Stimulated activated CD8-positive, alpha-beta memory T cell treated with anti-CD3 and anti-CD28 coated beads, Interleukin-12 subunit alpha, Interleukin-12 subunit beta, amount 100 ng/mL, for 24 hours (primary cell): Measurements from ENCODE around the gene TM4SF4.

Source experiments
- DNase-seq: peaks from one replicate; pipeline ENCODE4 v3.0.0-alpha.2; 2020; ENCODE audit errors: extremely low read depth

TM4SF4 gene

GRCh38 chr3:149481491-149481890 lies 7.0 kb downstream of the TM4SF4 start:
- DNase-seq, result no peak

DNA sequence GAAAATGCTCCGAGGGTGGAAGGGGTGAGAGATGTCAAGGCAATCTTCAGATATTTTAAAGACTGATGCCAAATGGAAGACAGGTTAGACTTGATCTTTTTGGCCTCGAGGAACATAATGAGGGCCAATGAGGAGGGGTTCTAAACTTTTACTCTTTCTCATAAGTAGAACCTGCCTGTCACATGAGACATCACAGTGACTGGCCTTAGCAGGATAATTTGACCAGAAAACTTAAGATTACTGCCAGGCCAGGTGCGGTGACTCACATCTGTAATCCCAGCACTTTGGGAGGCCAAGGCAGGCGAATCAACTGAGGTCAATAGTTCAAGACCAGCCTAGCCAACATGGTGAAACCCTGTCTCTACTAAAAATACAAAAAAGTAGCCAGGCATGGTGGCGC lies 12.2 kb downstream of the TM4SF4 start:
- DNase-seq, result no peak

- no peak for DNase-seq
Measured at GRCh38 chr3:149487598-149488197, 13.2 kb downstream of the TM4SF4 start.

DNA sequence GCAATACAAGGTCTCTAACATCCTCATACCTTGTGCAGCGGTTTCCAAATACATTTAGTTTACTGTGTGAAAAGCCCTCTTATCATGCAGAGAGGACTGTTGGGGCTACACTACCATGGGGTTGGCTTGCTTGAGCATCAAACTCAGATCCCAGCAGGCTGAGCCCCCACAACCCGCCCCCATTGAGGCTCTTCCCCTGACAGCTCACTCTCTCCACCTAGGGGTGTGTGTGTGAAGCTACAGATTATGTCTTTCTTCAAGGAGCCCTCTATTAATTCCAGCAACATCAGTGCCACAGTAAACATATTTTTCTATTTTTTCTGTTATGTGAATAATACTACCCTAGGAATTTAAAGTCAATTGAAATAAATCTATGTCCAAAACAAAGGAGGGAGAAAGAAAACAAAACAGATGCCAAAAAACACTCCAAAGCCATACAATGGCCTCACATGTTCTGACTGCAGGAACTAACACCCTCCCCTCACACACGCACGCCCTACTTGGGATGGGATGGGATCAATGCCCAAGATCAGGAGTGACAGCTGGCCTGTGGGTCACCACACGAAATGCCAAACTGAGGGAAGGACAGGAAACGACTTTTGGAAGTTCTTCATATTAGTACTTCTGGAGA lies 14.7 kb downstream of the TM4SF4 start:
- DNase-seq, result no peak

DNA sequence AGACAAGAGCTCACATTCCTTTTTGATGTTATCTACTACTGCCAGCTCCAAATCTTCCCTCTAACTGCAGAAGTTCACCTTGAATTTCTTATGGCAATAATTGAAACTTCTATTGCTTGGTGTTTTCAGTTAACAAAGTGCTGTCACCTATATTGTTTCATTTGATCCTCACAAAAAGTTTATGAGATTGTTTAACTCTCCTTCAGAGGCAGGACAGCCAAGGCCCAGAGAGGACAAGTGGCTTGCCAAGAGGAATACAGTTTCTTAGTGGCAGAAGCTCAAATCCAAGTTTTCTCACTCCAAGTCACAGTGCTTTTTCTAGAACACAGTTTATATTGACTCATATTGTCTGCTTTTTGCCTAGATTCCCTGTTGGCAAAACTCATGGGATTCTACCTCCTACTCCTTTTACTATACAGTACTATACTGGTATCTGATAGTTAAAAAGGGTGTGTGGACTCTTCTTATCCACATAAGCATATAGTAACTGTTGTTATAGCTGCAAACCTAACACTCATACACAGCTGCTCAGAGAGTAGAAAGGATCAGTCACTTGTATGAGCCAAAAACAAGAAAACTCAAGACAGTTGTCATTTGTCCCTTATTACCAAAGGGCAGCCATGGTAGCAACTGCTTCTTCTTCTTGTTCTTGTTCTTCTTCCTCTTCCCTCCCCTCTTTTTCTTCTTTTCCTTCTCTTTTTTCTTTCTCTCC lies 15.9 kb downstream of the TM4SF4 start:
- no peak for DNase-seq

DNA sequence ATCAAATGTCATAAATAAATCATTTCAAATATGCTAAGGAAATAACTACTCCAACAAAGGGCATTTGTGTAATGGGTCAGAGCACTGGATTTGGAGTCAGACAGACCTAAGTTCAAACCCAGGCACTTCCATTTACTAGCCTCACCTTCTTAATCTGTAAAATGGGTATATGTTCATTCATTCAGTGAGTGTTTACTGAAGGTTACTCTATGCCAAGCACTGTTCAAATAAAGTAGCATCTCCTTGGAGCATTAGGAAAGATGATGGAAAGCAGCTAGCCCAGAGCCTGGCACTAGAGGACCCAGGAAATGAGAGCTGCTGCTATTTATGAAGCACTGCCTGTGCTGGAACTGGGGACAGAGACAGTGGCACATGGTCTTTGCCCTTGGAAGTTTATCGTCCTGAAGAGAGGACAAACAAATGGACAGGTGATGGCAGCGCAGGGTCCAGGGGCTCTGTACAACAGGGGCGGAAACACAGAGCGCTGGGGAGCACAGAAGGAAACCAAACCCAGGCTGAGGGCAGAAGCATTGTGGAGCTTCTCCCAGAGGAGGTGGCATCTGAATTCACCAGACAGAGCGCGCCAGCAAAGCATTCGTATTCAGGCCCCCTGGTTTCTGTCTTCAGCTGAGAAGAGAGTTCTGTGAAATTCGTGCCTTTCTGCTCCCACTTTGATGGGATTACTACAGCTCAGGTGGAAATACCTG lies 19.0 kb downstream of the TM4SF4 start:
- DNase-seq, result no peak

- no peak for DNase-seq
Measured at GRCh38 chr3:149494022-149494758, 19.7 kb downstream of the TM4SF4 start.

GRCh38 chr3:149494759-149495580 lies 20.5 kb downstream of the TM4SF4 start:
- DNase-seq, result no peak

DNA sequence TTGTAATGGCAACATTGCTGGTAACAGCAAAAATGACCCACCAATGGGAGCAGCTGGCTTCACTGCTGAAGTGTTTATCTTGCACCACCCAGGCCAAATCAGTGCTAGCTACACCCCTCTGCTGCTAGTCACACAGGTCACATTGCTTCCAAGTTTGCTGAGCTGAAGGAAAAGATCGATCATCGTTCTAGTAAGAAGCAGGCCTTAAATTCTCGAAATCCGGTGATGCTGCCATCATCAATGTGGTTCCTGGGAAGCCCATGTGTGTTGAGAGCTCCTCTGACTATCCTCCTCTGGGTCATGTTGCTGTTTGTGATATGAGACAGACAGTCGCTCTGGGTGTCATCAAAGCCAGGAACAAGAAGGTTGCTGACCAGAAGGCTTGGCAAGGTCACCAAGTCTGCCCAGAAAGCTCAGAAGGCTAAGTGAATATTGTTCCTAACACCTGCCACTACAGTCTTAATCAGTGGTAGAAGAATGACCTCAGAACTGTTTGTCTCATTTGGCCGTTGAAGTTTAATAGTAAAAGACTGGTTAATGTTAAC lies 21.2 kb downstream of the TM4SF4 start:
- no peak for DNase-seq

DNA sequence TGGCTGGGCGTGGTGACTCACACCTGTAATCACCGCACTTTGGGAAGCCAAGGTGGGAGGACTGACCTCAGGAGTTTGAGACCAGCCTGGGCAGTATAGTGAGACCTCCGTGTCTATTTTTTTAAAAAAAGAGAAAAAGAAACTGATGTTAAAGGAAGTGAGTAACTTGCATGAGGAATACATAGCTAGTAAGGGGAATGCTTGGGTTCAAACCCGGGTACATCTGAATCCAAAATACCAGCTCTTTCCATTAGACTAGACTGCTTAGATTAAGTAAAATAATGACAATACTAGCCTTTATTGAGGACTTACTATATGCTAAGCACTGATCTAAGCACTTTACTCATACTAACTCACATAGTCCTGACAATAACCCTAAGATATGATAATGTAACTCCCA lies 22.4 kb downstream of the TM4SF4 start:
- DNase-seq, result no peak

DNA sequence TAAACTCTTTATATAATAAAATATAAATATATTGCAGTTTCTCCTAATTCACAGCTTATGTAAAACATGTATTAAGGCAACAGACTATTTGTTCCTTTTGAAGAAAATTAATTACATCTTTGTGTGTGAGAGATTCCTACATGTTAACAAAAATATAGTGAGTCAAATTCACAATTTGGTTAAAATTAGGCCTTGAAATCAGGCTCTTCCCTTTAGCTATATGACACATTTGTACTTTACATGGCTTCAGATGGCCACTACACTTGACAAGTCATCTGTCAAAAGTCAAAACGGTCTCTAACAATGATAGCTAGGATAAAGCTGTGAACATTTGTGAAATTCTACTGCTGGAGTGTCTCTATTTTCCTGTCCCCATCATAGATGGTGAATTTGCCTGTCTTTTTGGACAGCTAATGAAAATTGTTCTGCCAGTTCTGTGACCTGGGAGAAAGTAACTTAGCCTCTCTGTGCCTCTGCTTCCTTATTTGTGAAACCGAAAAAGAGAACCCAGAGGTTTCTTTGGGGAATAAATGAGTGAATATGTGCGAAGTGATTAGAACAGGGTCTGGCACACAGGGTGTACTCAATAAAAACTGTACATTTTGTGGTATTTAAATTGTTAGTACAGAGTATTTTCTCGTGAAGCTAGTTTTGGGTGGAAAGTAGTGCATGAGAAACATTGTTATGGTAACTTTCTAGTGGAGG lies 23.6 kb downstream of the TM4SF4 start:
- no peak for DNase-seq

DNA sequence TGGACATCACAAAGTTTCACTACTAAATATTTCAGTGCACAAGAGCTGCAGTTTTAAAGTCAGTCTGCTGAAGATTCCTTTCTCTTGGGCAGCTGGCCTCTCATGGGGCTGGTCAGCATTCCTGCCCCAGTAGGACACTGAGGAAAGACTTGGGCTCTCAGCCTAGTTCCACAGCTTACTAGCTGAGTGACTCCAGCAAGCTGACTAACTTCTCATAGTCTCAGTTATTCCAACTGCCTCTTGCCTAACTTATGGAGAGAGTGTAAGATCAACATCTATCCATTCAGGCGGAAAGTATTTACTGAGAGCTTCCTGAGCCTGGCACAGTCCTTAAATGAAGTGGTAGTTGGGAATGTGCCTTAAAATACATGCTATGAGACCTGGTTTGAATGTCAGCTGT lies 27.0 kb downstream of the TM4SF4 start:
- no peak for DNase-seq

- DNase-seq, result no peak
Measured at GRCh38 chr3:149502438-149502837, 27.9 kb downstream of the TM4SF4 start.

GRCh38 chr3:149506540-149506939 lies 32.0 kb downstream of the TM4SF4 start:
- DNase-seq, result no peak

- no peak for DNase-seq
Measured at GRCh38 chr3:149506965-149507364, 32.5 kb downstream of the TM4SF4 start.

- DNase-seq, result no peak
Measured at GRCh38 chr3:149507491-149508324, 33.2 kb downstream of the TM4SF4 start.

GRCh38 chr3:149509526-149509925 lies 35.0 kb downstream of the TM4SF4 start:
- DNase-seq, result no peak

GRCh38 chr3:149510480-149510879 lies 36.0 kb downstream of the TM4SF4 start:
- DNase-seq, result no peak

DNA sequence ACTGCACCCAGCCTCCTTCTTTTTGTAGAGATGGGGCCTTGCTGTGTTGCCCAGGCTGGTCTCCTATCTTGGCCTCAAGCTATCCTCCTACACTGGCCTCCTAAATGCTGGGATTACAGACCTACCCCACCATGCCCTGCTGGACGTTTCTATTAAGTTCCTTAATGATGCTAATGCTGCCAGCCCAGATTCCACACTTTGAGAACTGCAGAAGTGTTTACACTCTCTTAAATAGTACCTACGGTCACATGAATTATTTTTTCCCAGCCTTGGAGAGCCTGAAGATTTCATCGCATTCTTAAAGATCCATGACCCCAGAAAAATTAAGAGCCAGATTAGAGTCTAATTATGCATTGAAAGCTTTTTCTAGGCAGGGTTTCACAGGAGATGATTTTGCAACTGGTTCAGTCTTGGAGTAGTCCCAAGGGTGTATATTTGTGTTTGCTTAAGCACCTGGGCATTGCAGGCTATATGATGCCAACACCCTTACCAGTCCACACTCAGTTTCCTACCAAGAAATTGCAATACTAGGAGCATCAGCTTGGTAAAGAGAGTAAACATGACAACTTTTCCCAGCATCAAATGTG lies 36.6 kb downstream of the TM4SF4 start:
- no peak for DNase-seq
